Lung (tissue), 12 donors: ENCODE data around the gene UNC13A. TPM values are rescaled to one million over a fixed set of nuclear protein-coding genes. Genes with fewer than 3 reads are reported as not detected.

Source experiments
- ATAC-seq: fragments of 200-7000 bp; cut with Tn5 transposase; one replicate; pipeline ENCODE4 v1.9.1; 2020; ENCODE audit warnings: moderate number of reproducible peaks; ENCODE audit not compliant: insufficient read depth, low FRiP score
- DNase-seq, 3 donors: peaks; one replicate each; pipeline ENCODE4 v3.0.0-alpha.2; 2013 to 2017
- H3K27ac ChIP-seq, 2 donors: one replicate each; pipeline ENCODE4 v1.5.1; 2013; ENCODE audit warnings: mild to moderate bottlenecking in 2 of 2, moderate library complexity in 2 of 2, control low read depth in 1 of 2, inconsistent platforms in 1 of 2, low read depth in 1 of 2, low read length in 1 of 2
- H3K27me3 ChIP-seq, 3 donors: one replicate each; pipeline ENCODE4 v1.5.1; 2013; ENCODE audit warnings: low read length in 2 of 3; ENCODE audit not compliant: control insufficient read depth in 3 of 3, insufficient read depth in 3 of 3
- H3K36me3 ChIP-seq, 4 donors: one replicate each; pipeline ENCODE4 v1.5.1; 2013; ENCODE audit warnings: low read length in 4 of 4, mild to moderate bottlenecking in 1 of 4, moderate library complexity in 1 of 4; ENCODE audit not compliant: control insufficient read depth in 4 of 4, insufficient read depth in 4 of 4
- H3K4me1 ChIP-seq, 5 donors: one replicate each; pipeline ENCODE4 v1.5.1; 2013; ENCODE audit warnings: low read length in 5 of 5, mild to moderate bottlenecking in 2 of 5, moderate library complexity in 1 of 5; ENCODE audit not compliant: control insufficient read depth in 5 of 5, insufficient read depth in 5 of 5
- H3K4me3 ChIP-seq: one replicate; pipeline ENCODE4 v1.5.1; 2013; ENCODE audit warnings: mild to moderate bottlenecking, control low read depth, moderate library complexity
- H3K9ac ChIP-seq, 2 donors: one replicate each; pipeline ENCODE4 v1.5.1; 2013; ENCODE audit warnings: low read length in 2 of 2, control low read depth in 1 of 2; ENCODE audit not compliant: insufficient read depth in 1 of 2
- H3K9me3 ChIP-seq, 4 donors: one replicate each; pipeline ENCODE4 v1.5.1; 2013; ENCODE audit warnings: low read length in 3 of 4, mild to moderate bottlenecking in 1 of 4, moderate library complexity in 1 of 4; ENCODE audit not compliant: control insufficient read depth in 4 of 4, insufficient read depth in 3 of 4
- WGBS, 2 donors: extraction: QIAGEN DNeasy Blood & Tissue Kit; methylation state at CpG; one replicate each; pipeline ENCODE4 v1.1.7; 2013; 5-methylcytosine and 5-hydroxymethylcytosine counted together
- polyA plus RNA-seq, 2 donors: library from polyadenylated mRNA; stranded (reverse); fragments of 200-250 nt; gene quantifications; one replicate each; pipeline ENCODE4 v1.2.1, GENCODE V29; 2013
- total RNA-seq, 2 donors: library from RNA; depleted of rRNA in 1 of 2; stranded (reverse); fragments of >200 nt in 1 of 2; gene quantifications; one replicate each; pipeline ENCODE4 v1.2.1, GENCODE V29; 2014 to 2021
- TF ChIP-seq, protein P1 (sequence below): IDR thresholded peaks from 2 replicates; pipeline ENCODE4 v1.5.1; 2012; ENCODE audit warnings: mild to moderate bottlenecking; ENCODE audit errors: control extremely low read depth, extremely low read depth
- donor health status: control.
- donor health status: control.
- donor health status: Bipolar disorder and iron deficiency.
- donor health status: healthy.
- donor health status: DM: yes; HTN: yes; CAD: no.

Gene UNC13A
- total and polyA plus RNA-seq, 4 donors = 0.14 to 0.31 (median 0.27) TPM

DNA sequence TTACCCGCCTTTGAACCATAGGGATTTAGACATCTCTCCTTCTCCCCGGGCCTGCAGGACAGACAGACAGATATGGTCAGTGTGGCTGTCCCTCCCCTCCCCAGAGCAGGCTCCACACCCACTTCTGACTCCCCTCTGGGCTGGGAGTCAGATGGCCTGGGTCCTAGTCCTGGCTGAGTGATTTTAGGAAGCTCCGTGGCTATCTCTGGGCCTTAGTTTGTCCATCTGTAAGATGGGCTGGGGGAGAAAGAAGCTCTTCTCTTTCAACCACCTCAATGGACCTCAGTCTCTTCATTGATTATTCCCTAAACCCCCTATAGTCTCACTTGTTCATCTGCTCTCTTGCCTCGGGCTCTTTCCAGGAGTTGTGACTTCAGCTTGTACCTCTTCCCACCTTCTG, 35.5 kb downstream of the UNC13A start:
- H3K27ac ChIP-seq = no peak overlapping the region
- H3K27me3 ChIP-seq = no peaks in the 10 kb centered on the region
- no peaks in the 10 kb centered on the region for H3K4me1 ChIP-seq
- no peaks in the 10 kb centered on the region for H3K9me3 ChIP-seq
- 90 to 93% methylated on average over 4 of the region's 4 CpGs for WGBS, 2 donors
- no peaks in the 10 kb centered on the region for H3K36me3 ChIP-seq
- TF ChIP-seq, protein P1, sequence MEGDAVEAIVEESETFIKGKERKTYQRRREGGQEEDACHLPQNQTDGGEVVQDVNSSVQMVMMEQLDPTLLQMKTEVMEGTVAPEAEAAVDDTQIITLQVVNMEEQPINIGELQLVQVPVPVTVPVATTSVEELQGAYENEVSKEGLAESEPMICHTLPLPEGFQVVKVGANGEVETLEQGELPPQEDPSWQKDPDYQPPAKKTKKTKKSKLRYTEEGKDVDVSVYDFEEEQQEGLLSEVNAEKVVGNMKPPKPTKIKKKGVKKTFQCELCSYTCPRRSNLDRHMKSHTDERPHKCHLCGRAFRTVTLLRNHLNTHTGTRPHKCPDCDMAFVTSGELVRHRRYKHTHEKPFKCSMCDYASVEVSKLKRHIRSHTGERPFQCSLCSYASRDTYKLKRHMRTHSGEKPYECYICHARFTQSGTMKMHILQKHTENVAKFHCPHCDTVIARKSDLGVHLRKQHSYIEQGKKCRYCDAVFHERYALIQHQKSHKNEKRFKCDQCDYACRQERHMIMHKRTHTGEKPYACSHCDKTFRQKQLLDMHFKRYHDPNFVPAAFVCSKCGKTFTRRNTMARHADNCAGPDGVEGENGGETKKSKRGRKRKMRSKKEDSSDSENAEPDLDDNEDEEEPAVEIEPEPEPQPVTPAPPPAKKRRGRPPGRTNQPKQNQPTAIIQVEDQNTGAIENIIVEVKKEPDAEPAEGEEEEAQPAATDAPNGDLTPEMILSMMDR = no peak
- ATAC-seq = no peak
- no peak for DNase-seq
- no peak overlapping the region for H3K9ac ChIP-seq
- no peak overlapping the region for H3K4me3 ChIP-seq

DNA sequence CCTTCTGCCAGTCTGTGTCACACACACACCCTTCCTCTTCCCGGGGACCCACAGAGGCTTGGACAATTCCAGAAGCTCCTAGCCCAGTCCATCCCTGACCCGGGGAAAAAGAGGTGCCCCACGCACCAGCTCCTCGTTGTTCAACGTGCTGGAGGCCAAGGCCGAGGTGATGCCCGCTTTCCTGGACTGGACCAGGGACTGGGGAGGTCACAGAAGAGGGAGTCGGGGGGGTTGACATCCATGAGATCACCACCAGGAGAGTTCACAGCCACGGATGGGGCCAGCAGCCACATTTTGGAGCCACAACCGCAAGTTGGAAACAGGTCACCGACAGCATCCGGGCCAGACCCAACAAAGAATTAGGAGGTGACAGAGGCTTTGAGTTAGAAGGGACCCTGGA, 39.4 kb downstream of the UNC13A start:
- Histone ChIP-seq H3K9ac (no peak overlapping the region), H3K9me3 (no peaks in the 10 kb centered on the region), H3K27ac (no peak overlapping the region), H3K27me3 (no peaks in the 10 kb centered on the region), H3K4me3 (no peak overlapping the region), H3K4me1 (no peaks in the 10 kb centered on the region), H3K36me3 (no peaks in the 10 kb centered on the region)
- ATAC-seq (no peak), DNase-seq (no peak)
- WGBS, 2 donors = 82 to 87% methylated on average over 12 of the region's 12 CpGs
- TF ChIP-seq, protein P1 = no peak

DNA sequence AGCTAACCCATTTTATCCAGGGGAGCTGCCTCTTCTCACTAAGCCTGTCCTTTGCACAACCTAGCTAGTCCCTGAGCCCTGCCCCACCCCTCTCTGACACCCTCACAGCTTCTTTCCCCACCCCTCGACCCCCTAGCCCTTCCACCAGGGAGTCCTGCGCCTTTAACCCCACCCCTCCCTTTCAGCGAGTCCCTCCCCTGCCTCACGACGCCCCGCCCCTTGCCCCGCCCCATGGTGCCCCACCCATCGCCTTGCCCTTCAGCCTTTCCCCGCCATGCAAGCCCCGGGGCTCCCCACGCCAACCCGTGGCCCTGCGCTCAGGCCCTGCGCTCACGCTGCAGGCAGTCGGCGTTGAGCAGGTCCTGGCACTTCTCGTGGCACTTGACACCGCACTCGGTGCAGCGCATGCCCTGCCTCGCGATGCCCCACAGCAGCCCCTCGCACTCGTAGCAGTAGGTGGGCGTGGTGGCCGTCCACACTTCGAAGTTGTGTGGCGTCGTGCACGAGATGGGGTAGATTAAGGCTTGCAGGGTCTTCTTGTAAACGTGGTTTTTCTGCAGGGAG, 40.0 kb downstream of the UNC13A start:
- no peak for DNase-seq
- Histone ChIP-seq H3K27me3 (no peaks in the 10 kb centered on the region), H3K4me1 (no peaks in the 10 kb centered on the region), H3K36me3 (no peaks in the 10 kb centered on the region), H3K4me3 (no peak overlapping the region), H3K9me3 (no peaks in the 10 kb centered on the region), H3K9ac (no peak overlapping the region), H3K27ac (no peak overlapping the region)
- TF ChIP-seq, protein P1 = no peak
- ATAC-seq = no peak
- 74 to 80% methylated on average over 32 of the region's 32 CpGs for WGBS, 2 donors
